GM19193 (cell line): Measurements from ENCODE around the gene OR1A2.

Experiments used
- POLR2A ChIP-seq: IDR thresholded peaks from 4 replicates; pipeline ENCODE4 v1.6.1; 2011; ENCODE audit not compliant: insufficient read depth, insufficient read length; ENCODE audit errors: extremely low read depth

Gene OR1A2

GRCh38 chr17:3197219-3197618, at the start of gene OR1A2:
Gene OR1A2, plus strand, starts transcription at chr17:3197519. Its CDS starts 0 bp downstream, at chr17:3197519.
- no peak for TF ChIP-seq POLR2A

- no peak for TF ChIP-seq POLR2A
These were observed 40.1 kb upstream of the OR1A2 start for GRCh38 chr17:3157218-3157617.

GRCh38 chr17:3167574-3167973, 29.7 kb upstream of the OR1A2 start:
- TF ChIP-seq POLR2A: no peak

GRCh38 chr17:3189961-3190360, 7.4 kb upstream of the OR1A2 start:
- no peak for TF ChIP-seq POLR2A

- no peak for TF ChIP-seq POLR2A
These were observed 10.0 kb downstream of the OR1A2 start, which contains the start of gene OR1A1 for GRCh38 chr17:3207367-3207766. Gene OR1A1, plus strand, starts transcription at chr17:3207667. Its CDS starts 7,954 bp downstream, at chr17:3215621.

GRCh38 chr17:3208484-3208883, 11.2 kb downstream of the OR1A2 start:
- TF ChIP-seq POLR2A: no peak

GRCh38 chr17:3213001-3213400, 15.7 kb downstream of the OR1A2 start:
- no peak for TF ChIP-seq POLR2A

- TF ChIP-seq POLR2A: no peak
These were observed 16.3 kb downstream of the OR1A2 start for GRCh38 chr17:3213587-3213986.

GRCh38 chr17:3221850-3222249, 24.5 kb downstream of the OR1A2 start:
- no peak for TF ChIP-seq POLR2A

- no peak for TF ChIP-seq POLR2A
These were observed 25.2 kb downstream of the OR1A2 start for GRCh38 chr17:3222505-3222904.
